Liver (tissue), 9 donors: ENCODE measurements around the gene ENDOU. TPM values are rescaled to one million over a fixed set of nuclear protein-coding genes. Genes with fewer than 3 reads are reported as not detected.

Experiments used
- DNase-seq: peaks from one replicate; pipeline ENCODE4 v3.0.0-alpha.2; 2017; ENCODE audit warnings: low spot score
- H3K27ac ChIP-seq, 2 donors: one replicate each; pipeline ENCODE4 v1.7.0; 2013; ENCODE audit warnings: inconsistent platforms in 2 of 2, low read length in 2 of 2, control low read depth in 1 of 2, low read depth in 1 of 2, mild to moderate bottlenecking in 1 of 2
- H3K27me3 ChIP-seq, 4 donors: one replicate each; pipeline versions ENCODE4 v1.6.1 to v1.7.0; 2013; ENCODE audit warnings: low read length in 3 of 4, inconsistent platforms in 1 of 4, mild to moderate bottlenecking in 1 of 4, moderate library complexity in 1 of 4; ENCODE audit not compliant: control insufficient read depth in 4 of 4, insufficient read depth in 4 of 4
- H3K36me3 ChIP-seq, 4 donors: one replicate each; pipeline versions ENCODE4 v1.6.1 to v1.7.0; 2013; ENCODE audit warnings: low read length in 3 of 4, mild to moderate bottlenecking in 3 of 4, low read depth in 1 of 4, moderate library complexity in 1 of 4; ENCODE audit not compliant: control insufficient read depth in 4 of 4, insufficient read depth in 3 of 4
- H3K4me1 ChIP-seq, 4 donors: one replicate each; pipeline versions ENCODE4 v1.6.1 to v1.7.0; 2013; ENCODE audit warnings: low read length in 3 of 4, mild to moderate bottlenecking in 3 of 4, moderate library complexity in 1 of 4; ENCODE audit not compliant: control insufficient read depth in 4 of 4, insufficient read depth in 4 of 4
- H3K4me3 ChIP-seq, 3 donors: one replicate each; pipeline versions ENCODE4 v1.6.1 to v1.7.0; 2013; ENCODE audit warnings: low read length in 3 of 3, control low read depth in 1 of 3, low read depth in 1 of 3, mild to moderate bottlenecking in 1 of 3
- H3K9ac ChIP-seq, 2 donors: one replicate each; pipeline ENCODE4 v1.7.0; 2013; ENCODE audit warnings: low read length in 2 of 2, mild to moderate bottlenecking in 2 of 2, moderate library complexity in 2 of 2, control low read depth in 1 of 2, low read depth in 1 of 2
- H3K9me3 ChIP-seq, 4 donors: one replicate each; pipeline versions ENCODE4 v1.6.1 to v1.7.0; 2013; ENCODE audit warnings: low read length in 3 of 4; ENCODE audit not compliant: control insufficient read depth in 4 of 4
- ATF3 ChIP-seq: IDR thresholded peaks from 2 replicates; pipeline ENCODE4 v1.6.1; 2016; ENCODE audit warnings: antibody characterized with exemption
- CTCF ChIP-seq: fragments of 150-350 bp; IDR thresholded peaks from 2 replicates; pipeline ENCODE4 v1.5.1; 2017; ENCODE audit warnings: improper control_type of control experiment, low read depth, low read length; ENCODE audit not compliant: missing input control
- EGR1 ChIP-seq, 2 donors: IDR thresholded peaks; 2 replicates each; pipeline ENCODE4 v1.6.1; 2016 to 2018; ENCODE audit warnings: antibody characterized with exemption in 2 of 2, low read depth in 2 of 2
- FOXA2 ChIP-seq: IDR thresholded peaks from 2 replicates; pipeline ENCODE4 v1.6.1; 2016; ENCODE audit warnings: antibody characterized with exemption
- GABPA ChIP-seq, 2 donors: IDR thresholded peaks in 1 of 2; conservative IDR thresholded peaks in 1 of 2; 2 replicates each; pipeline ENCODE4 v1.6.1; 2016; ENCODE audit warnings: antibody characterized with exemption in 2 of 2, mild to moderate bottlenecking in 1 of 2, moderate library complexity in 1 of 2
- HNF4A ChIP-seq, 2 donors: conservative IDR thresholded peaks; 2 replicates each; pipeline ENCODE4 v1.6.1; 2016; ENCODE audit warnings: antibody characterized with exemption in 2 of 2, mild to moderate bottlenecking in 2 of 2
- HNF4G ChIP-seq: IDR thresholded peaks from 2 replicates; pipeline ENCODE4 v1.6.1; 2016; ENCODE audit warnings: antibody characterized with exemption
- JUND ChIP-seq, 2 donors: IDR thresholded peaks; 2 replicates each; pipeline ENCODE4 v1.6.1; 2016; ENCODE audit warnings: antibody characterized with exemption in 2 of 2
- MAX ChIP-seq: IDR thresholded peaks from 2 replicates; pipeline ENCODE4 v1.6.1; 2016; ENCODE audit warnings: antibody characterized with exemption
- NR2F2 ChIP-seq: IDR thresholded peaks from 2 replicates; pipeline ENCODE4 v1.6.1; 2016; ENCODE audit warnings: antibody characterized with exemption
- REST ChIP-seq: IDR thresholded peaks from 2 replicates; pipeline ENCODE4 v1.6.1; 2016; ENCODE audit warnings: antibody characterized with exemption, mild to moderate bottlenecking
- RXRA ChIP-seq, 2 donors: IDR thresholded peaks; 2 replicates each; pipeline ENCODE4 v1.6.1; 2017 to 2018; ENCODE audit warnings: antibody characterized with exemption in 2 of 2, mild to moderate bottlenecking in 1 of 2
- SP1 ChIP-seq: IDR thresholded peaks from 2 replicates; pipeline ENCODE4 v1.6.1; 2018; ENCODE audit warnings: antibody characterized with exemption, mild to moderate bottlenecking
- TAF1 ChIP-seq: conservative IDR thresholded peaks from 2 replicates; pipeline ENCODE4 v1.6.1; 2016; ENCODE audit warnings: antibody characterized with exemption, mild to moderate bottlenecking
- YY1 ChIP-seq: IDR thresholded peaks from 2 replicates; pipeline ENCODE4 v1.6.1; 2016; ENCODE audit warnings: antibody characterized with exemption, mild to moderate bottlenecking
- WGBS: extraction: QIAGEN DNeasy Blood & Tissue Kit; methylation state at CpG from one replicate; pipeline ENCODE4 v1.1.7; 2013; 5-methylcytosine and 5-hydroxymethylcytosine counted together
- polyA plus RNA-seq, 2 donors: library from polyadenylated mRNA; stranded (reverse) in 1 of 2; unstranded in 1 of 2; fragments of 200-250 nt in 1 of 2; fragments of >200 nt in 1 of 2; fragmentation: Nextera tagmentation in 1 of 2; extraction: Ambion mirVana in 1 of 2; gene quantifications; one replicate each; pipeline versions ENCODE4 v1.2.1 to v1.2.3, GENCODE V29; 2013 to 2015
- total RNA-seq, 2 donors: library from RNA; depleted of rRNA; stranded (reverse); fragments of >200 nt; gene quantifications; one replicate each; pipeline ENCODE4 v1.2.3, GENCODE V29; 2014
- donor health status: healthy.
- donor health status: healthy.
- donor health status: healthy.
- donor health status: healthy.
- donor health status: healthy.

Gene ENDOU
- total and polyA plus RNA-seq, 4 donors: 0.25 TPM; not detected in 3

GRCh38 chr12:47717046-47717442 is 8.2 kb downstream of the ENDOU start:
- 88% methylated on average over 6 of the region's 6 CpGs for WGBS
- peak; percentile 29 for DNase-seq

GRCh38 chr12:47715877-47716548 is 9.3 kb downstream of the ENDOU start:
- no peak overlapping the region for H3K9ac ChIP-seq
- no peak for DNase-seq
- WGBS: 64% methylated on average over 13 of the region's 13 CpGs
- no peak for TF ChIP-seq MAX
- TF ChIP-seq EGR1 (IDR thresholded peaks at IDR 0.05; ENCODE audit: low read depth in 2 of 2): no peak
- no peak for TF ChIP-seq HNF4G
- no peak for TF ChIP-seq CTCF
- no peak for TF ChIP-seq SP1
- TF ChIP-seq ATF3: no peak
- no peak for TF ChIP-seq NR2F2
- TF ChIP-seq RXRA (IDR thresholded peaks at IDR 0.05): no peak
- no peak for TF ChIP-seq FOXA2
- TF ChIP-seq TAF1: no peak
- no peak for TF ChIP-seq REST
- TF ChIP-seq YY1: no peak
- no peak for TF ChIP-seq HNF4A (conservative IDR thresholded peaks at IDR 0.05)

More at GRCh38 chr12:47717046-47717442, 8.2 kb downstream of the ENDOU start:
- Histone ChIP-seq H3K27ac (no peak overlapping the region), H3K27me3 (no peaks in the 10 kb centered on the region), H3K9ac (no peak overlapping the region), H3K4me3 (no peak overlapping the region), H3K4me1 (peaks cover 6 to 12% (median 9%) of the 10 kb centered on the region in 4 donors), H3K9me3 (no peaks in the 10 kb centered on the region), H3K36me3 (peaks cover 0 to 9% (median 2%) of the 10 kb centered on the region in 4 donors)
- TF ChIP-seq NR2F2 (no peak), GABPA (IDR thresholded peaks at IDR 0.05 in 1 of 2, conservative IDR thresholded peaks at IDR 0.05 in 1 of 2) (no peak), ATF3 (no peak), YY1 (no peak), REST (no peak), JUND (IDR thresholded peaks at IDR 0.05) (no peak), RXRA (IDR thresholded peaks at IDR 0.05) (no peak), FOXA2 (no peak), HNF4G (no peak), MAX (no peak)

More at GRCh38 chr12:47715877-47716548, 9.3 kb downstream of the ENDOU start:
- Histone ChIP-seq H3K27ac (peak overlapping the region; percentile 64 to 71), H3K4me3 (no peak overlapping the region), H3K4me1 (peaks cover 6 to 12% (median 9%) of the 10 kb centered on the region in 4 donors), H3K36me3 (peaks cover 0 to 9% (median 1%) of the 10 kb centered on the region in 4 donors), H3K27me3 (no peaks in the 10 kb centered on the region), H3K9me3 (no peaks in the 10 kb centered on the region)
